ENCODE results near the gene ARHGAP42.

The ARHGAP42 gene

DNA sequence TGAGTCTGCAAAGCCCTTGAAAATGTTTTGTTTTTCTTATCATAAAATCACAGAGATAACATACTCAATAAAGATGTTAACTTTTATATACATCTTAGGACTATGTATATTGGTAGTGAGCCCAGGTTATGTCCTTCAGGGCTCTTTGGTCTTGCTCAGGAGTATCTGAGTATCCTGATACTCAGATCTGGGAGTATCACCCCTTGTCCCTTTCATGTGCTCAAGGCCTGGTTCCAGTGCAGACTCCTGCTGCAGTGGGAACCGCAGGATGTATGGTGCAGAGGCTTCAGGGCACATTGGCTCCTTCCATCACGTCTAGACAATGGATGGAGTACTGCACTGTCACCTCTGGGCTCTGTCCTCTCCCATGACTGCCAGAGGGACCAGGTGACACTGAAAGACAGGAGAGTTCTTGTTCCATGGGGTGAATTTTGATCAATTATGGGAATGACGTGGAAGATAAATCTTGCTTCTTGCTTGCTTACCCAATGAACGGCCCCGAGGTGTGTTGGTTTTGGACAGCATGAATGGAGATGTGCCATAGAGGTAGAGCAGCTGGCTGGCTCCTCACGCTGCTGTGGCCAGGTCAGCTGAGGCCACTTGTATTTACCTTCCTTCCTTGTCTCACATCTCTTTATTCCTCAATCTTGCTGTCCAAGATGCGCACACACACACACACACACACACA, 215.5 kb downstream of the ARHGAP42 start:
- Histone ChIP-seq H3K36me3 (ENCODE audit: insufficient read depth, low read length) (no peaks in the 10 kb centered on the region), H3K27me3 (ENCODE audit: insufficient read depth, low read length) (no peaks in the 10 kb centered on the region), H3K4me1 (ENCODE audit: insufficient read depth, low read length, severe bottlenecking) (no peaks in the 10 kb centered on the region), H3K4me3 (ENCODE audit: low read depth, low read length, poor library complexity, severe bottlenecking) (no peak overlapping the region), H3K9me3 (ENCODE audit: low read length) (no peaks in the 10 kb centered on the region), H3K9me2 (ENCODE audit: low read depth, low read length) (no peaks in the 10 kb centered on the region), H3K27ac (ENCODE audit: low read depth, low read length, poor library complexity, severe bottlenecking) (no peak overlapping the region), H3K4me2 (ENCODE audit: low read length) (no peak overlapping the region), H3K79me2 (ENCODE audit: insufficient read depth, low read length) (no peaks in the 10 kb centered on the region), H3K9ac (ENCODE audit: low read length) (no peak overlapping the region), H4K20me1 (ENCODE audit: insufficient read depth, low read length) (no peaks in the 10 kb centered on the region), H3F3A (ENCODE audit: insufficient read depth, low read length) (no peaks in the 10 kb centered on the region), H2AFZ (ENCODE audit: low read length) (no peak overlapping the region)
- TF ChIP-seq EZH2 (IDR thresholded peaks at IDR 0.05; ENCODE audit: borderline replicate concordance, low read length) = no peak
- TF ChIP-seq, protein P1, sequence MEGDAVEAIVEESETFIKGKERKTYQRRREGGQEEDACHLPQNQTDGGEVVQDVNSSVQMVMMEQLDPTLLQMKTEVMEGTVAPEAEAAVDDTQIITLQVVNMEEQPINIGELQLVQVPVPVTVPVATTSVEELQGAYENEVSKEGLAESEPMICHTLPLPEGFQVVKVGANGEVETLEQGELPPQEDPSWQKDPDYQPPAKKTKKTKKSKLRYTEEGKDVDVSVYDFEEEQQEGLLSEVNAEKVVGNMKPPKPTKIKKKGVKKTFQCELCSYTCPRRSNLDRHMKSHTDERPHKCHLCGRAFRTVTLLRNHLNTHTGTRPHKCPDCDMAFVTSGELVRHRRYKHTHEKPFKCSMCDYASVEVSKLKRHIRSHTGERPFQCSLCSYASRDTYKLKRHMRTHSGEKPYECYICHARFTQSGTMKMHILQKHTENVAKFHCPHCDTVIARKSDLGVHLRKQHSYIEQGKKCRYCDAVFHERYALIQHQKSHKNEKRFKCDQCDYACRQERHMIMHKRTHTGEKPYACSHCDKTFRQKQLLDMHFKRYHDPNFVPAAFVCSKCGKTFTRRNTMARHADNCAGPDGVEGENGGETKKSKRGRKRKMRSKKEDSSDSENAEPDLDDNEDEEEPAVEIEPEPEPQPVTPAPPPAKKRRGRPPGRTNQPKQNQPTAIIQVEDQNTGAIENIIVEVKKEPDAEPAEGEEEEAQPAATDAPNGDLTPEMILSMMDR (IDR thresholded peaks at IDR 0.05; ENCODE audit: low read length) = no peak

DNA sequence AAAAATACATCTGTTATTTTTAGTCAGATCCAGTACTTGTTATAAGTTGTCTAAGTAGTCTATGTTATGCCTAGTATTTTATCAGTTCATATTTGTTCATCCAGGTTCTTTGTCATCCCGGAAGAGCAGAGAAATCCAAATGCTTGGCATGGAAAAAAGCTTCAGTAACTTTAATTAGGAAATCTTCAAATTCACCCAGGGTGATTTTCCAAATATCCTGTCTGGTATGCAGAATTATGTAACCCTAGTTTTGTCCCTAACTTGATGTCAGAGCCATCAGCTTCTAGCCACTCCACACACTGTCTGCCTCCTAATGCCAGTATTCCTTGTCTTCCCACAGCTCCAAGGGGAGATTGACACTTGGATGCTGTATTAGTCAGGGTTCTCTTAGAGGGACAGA, 216.2 kb downstream of the ARHGAP42 start:
- no peaks in the 10 kb centered on the region for H3K36me3 ChIP-seq (ENCODE audit: insufficient read depth, low read length)
- no peak for TF ChIP-seq EZH2 (IDR thresholded peaks at IDR 0.05; ENCODE audit: borderline replicate concordance, low read length)
- TF ChIP-seq, protein P1 (IDR thresholded peaks at IDR 0.05; ENCODE audit: low read length) = no peak
- H3K4me1 ChIP-seq (ENCODE audit: insufficient read depth, low read length, severe bottlenecking) = no peaks in the 10 kb centered on the region
- H3K79me2 ChIP-seq (ENCODE audit: insufficient read depth, low read length) = no peaks in the 10 kb centered on the region
- no peaks in the 10 kb centered on the region for H3K9me2 ChIP-seq (ENCODE audit: low read depth, low read length)
- no peak overlapping the region for H3K4me2 ChIP-seq (ENCODE audit: low read length)
- H3K9me3 ChIP-seq (ENCODE audit: low read length) = no peaks in the 10 kb centered on the region
- H3F3A ChIP-seq (ENCODE audit: insufficient read depth, low read length) = no peaks in the 10 kb centered on the region
- no peak overlapping the region for H3K9ac ChIP-seq (ENCODE audit: low read length)
- no peak overlapping the region for H2AFZ ChIP-seq (ENCODE audit: low read length)
- H3K27ac ChIP-seq (ENCODE audit: low read depth, low read length, poor library complexity, severe bottlenecking) = no peak overlapping the region
- no peaks in the 10 kb centered on the region for H3K27me3 ChIP-seq (ENCODE audit: insufficient read depth, low read length)
- no peak overlapping the region for H3K4me3 ChIP-seq (ENCODE audit: low read depth, low read length, poor library complexity, severe bottlenecking)
- H4K20me1 ChIP-seq (ENCODE audit: insufficient read depth, low read length) = no peaks in the 10 kb centered on the region

DNA sequence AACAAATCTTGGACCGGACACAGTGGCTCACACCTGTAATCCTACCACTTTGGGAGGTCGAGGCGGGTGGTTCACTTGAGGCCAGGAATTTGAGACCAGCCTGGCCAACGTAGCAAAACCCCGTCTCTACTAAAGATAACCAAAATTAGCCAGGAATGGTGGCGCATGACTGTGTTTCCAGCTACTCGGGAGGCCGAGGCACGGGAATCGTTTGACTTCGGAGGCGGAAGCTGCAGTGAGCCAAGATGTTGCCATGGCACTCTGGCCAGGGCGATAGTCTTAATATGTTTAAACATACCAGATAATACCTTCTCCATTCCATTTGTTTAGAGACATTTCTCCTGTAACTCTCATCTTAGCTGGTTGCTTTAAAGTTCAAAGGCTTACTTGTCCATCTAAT, 218.6 kb downstream of the ARHGAP42 start:
- H3K9me3 ChIP-seq (ENCODE audit: low read length) = no peaks in the 10 kb centered on the region
- no peaks in the 10 kb centered on the region for H3K9me2 ChIP-seq (ENCODE audit: low read depth, low read length)
- H2AFZ ChIP-seq (ENCODE audit: low read length) = no peak overlapping the region
- TF ChIP-seq, protein P1 (IDR thresholded peaks at IDR 0.05; ENCODE audit: low read length) = no peak
- TF ChIP-seq EZH2 (IDR thresholded peaks at IDR 0.05; ENCODE audit: borderline replicate concordance, low read length) = no peak
- H3K27me3 ChIP-seq (ENCODE audit: insufficient read depth, low read length) = no peaks in the 10 kb centered on the region
- peaks cover 5% of the 10 kb centered on the region for H3K4me1 ChIP-seq (ENCODE audit: insufficient read depth, low read length, severe bottlenecking)
- H3K4me2 ChIP-seq (ENCODE audit: low read length) = no peak overlapping the region
- H3K9ac ChIP-seq (ENCODE audit: low read length) = no peak overlapping the region
- H3K4me3 ChIP-seq (ENCODE audit: low read depth, low read length, poor library complexity, severe bottlenecking) = no peak overlapping the region
- H3K36me3 ChIP-seq (ENCODE audit: insufficient read depth, low read length) = no peaks in the 10 kb centered on the region
- no peak overlapping the region for H3K27ac ChIP-seq (ENCODE audit: low read depth, low read length, poor library complexity, severe bottlenecking)
- H4K20me1 ChIP-seq (ENCODE audit: insufficient read depth, low read length) = no peaks in the 10 kb centered on the region
- no peaks in the 10 kb centered on the region for H3K79me2 ChIP-seq (ENCODE audit: insufficient read depth, low read length)
- no peaks in the 10 kb centered on the region for H3F3A ChIP-seq (ENCODE audit: insufficient read depth, low read length)

Measured in OCI-LY1 (cell line).